ENCODE measurements around the gene CEBPB.
A peak's percentile ranks its signal among the peaks of the same experiment; 100 is the strongest.

CEBPB gene

DNA sequence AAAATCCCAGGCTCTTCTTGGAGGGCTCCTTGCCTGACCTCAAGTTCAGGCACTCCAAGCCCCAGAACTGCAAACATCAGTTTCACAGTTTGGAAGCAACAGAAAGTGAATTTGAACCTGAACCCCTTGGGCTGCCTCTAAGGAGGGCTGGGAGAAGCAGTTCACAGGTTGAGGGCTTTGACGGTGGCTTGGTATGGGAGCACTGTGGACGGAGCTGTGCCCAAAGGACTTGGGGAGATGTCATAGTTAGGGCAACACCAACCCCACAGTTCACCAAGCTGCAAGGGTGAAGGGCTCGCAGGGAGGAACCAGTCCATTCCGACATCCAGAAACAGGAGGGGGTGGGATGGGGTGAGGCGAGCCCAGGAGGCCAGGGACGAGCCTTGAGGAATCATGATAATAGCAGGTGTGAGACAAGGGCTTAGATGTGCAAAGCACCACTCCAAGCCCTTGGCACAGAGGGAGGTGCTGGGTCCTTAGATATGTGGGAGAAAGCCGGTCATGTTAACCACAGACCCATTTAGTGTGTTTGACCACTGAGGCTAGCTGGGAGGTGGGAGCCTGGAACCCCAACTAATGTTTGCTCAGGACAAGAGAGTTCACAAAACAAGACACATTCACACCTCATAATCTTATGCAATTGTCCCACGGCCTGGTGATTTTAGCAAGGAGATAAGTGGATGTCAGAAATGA, 4.3 kb downstream of the CEBPB start:
- H3K4me3 ChIP-seq: peak overlapping the region; percentile 78; the same call in 1 of the 2 replicates
- no peak overlapping the region for H3K9ac ChIP-seq (ENCODE audit: insufficient read length)
- TF ChIP-seq POLR2AphosphoS5 (IDR thresholded peaks at IDR 0.05; ENCODE audit: borderline replicate concordance, low read depth, low read length) (peak; percentile 62), FOXP2 (optimal IDR thresholded peaks at IDR 0.05; ENCODE audit: control extremely low read depth, extremely low read length, insufficient read depth) (no peak), EZH2 (IDR thresholded peaks at IDR 0.05) (no peak)
- H3K36me3 ChIP-seq (ENCODE audit: insufficient read depth, low read length): peaks cover 27% of the 10 kb centered on the region
- no peaks in the 10 kb centered on the region for H3K9me3 ChIP-seq (ENCODE audit: low read depth, low read length)
- DNase-seq (ENCODE audit: low read depth, low spot score): no peak
- H3K27ac ChIP-seq: peak overlapping the region; percentile 97

GRCh38 chr20:50195524-50196120, 5.0 kb downstream of the CEBPB start:
- Histone ChIP-seq H3K9me3 (ENCODE audit: low read depth, low read length) (no peaks in the 10 kb centered on the region), H3K27ac (peak overlapping the region; percentile 97), H3K36me3 (ENCODE audit: insufficient read depth, low read length) (peaks cover 27% of the 10 kb centered on the region), H3K9ac (ENCODE audit: insufficient read length) (no peak overlapping the region), H3K4me3 (no peak overlapping the region)
- TF ChIP-seq POLR2AphosphoS5 (IDR thresholded peaks at IDR 0.05; ENCODE audit: borderline replicate concordance, low read depth, low read length) (no peak; the same call in 1 of the 2 replicates), EZH2 (IDR thresholded peaks at IDR 0.05) (no peak), FOXP2 (optimal IDR thresholded peaks at IDR 0.05; ENCODE audit: control extremely low read depth, extremely low read length, insufficient read depth) (no peak)
- no peak for DNase-seq (ENCODE audit: low read depth, low spot score)

DNA sequence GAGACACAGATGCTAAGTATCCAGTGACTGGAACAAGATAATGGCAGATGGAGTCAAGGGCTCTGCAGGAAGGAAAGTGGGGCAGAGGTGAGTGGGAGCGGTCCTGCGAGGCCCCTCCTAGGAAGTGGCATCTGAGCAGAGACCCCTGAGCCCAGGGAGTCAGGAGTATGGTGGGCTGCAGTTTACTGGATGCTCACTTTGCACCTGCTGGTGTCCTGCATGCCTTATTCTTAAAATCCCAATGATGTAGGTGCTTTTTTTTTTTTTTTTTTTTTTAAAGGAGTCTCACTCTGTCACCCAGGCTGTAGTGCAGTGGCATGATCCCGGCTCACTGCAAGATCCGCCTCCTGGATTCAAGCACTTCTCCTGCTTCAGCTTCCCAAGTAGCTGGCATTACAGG, 5.6 kb downstream of the CEBPB start:
- H3K9ac ChIP-seq (ENCODE audit: insufficient read length): no peak overlapping the region
- H3K27ac ChIP-seq: peak overlapping the region; percentile 97
- DNase-seq (ENCODE audit: low read depth, low spot score): no peak
- H3K36me3 ChIP-seq (ENCODE audit: insufficient read depth, low read length): peaks cover 27% of the 10 kb centered on the region
- TF ChIP-seq EZH2 (IDR thresholded peaks at IDR 0.05) (no peak), FOXP2 (optimal IDR thresholded peaks at IDR 0.05; ENCODE audit: control extremely low read depth, extremely low read length, insufficient read depth) (no peak), POLR2AphosphoS5 (IDR thresholded peaks at IDR 0.05; ENCODE audit: borderline replicate concordance, low read depth, low read length) (no peak)
- H3K9me3 ChIP-seq (ENCODE audit: low read depth, low read length): no peaks in the 10 kb centered on the region
- H3K4me3 ChIP-seq: no peak overlapping the region

GRCh38 chr20:50196896-50197295, 6.3 kb downstream of the CEBPB start:
- no peak for TF ChIP-seq POLR2AphosphoS5 (IDR thresholded peaks at IDR 0.05; ENCODE audit: borderline replicate concordance, low read depth, low read length)
- no peak for TF ChIP-seq EZH2 (IDR thresholded peaks at IDR 0.05)
- no peak for TF ChIP-seq FOXP2 (optimal IDR thresholded peaks at IDR 0.05; ENCODE audit: control extremely low read depth, extremely low read length, insufficient read depth)
- Histone ChIP-seq H3K27ac (no peak overlapping the region), H3K36me3 (ENCODE audit: insufficient read depth, low read length) (peaks cover 24% of the 10 kb centered on the region), H3K9ac (ENCODE audit: insufficient read length) (no peak overlapping the region), H3K4me3 (no peak overlapping the region), H3K9me3 (ENCODE audit: low read depth, low read length) (no peaks in the 10 kb centered on the region)
- no peak for DNase-seq (ENCODE audit: low read depth, low spot score)

DNA sequence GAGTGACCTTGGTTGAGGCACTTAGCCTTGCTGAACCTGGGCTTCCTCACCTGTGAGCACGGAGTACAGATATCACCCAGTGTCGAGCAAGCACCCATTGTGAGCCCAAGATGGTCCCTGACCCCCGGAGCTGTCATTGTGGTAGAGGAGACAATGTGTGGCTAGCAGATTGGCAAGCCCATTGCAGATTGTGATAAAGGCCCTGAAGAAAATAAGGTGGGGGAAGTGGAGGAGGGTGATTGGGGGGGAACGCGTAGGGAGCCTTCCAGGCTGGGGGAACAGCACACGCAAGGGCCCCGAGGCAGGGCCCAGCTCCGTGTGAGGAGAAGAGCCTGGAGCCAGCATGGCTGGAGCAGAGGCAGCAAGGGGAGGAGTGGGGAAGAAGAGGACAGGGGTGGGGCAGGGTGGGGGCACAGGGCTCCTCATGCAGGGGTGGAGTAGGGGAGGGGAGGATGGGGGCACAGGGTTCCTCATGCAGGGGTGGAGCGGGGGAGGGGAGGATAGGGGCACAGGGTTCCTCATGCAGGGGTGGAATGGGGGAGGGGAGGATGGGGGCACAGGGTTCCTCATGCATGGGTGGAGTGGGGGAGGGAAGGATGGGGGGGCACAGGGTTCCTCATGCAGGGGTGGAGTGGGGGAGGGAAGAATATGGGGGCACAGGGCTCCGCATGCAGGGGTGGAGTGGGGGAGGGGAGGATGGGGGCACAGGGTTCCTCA, 7.0 kb downstream of the CEBPB start:
- H3K27ac ChIP-seq: no peak overlapping the region
- no peaks in the 10 kb centered on the region for H3K9me3 ChIP-seq (ENCODE audit: low read depth, low read length)
- no peak overlapping the region for H3K9ac ChIP-seq (ENCODE audit: insufficient read length)

GRCh38 chr20:50198180-50198666, 7.6 kb downstream of the CEBPB start:
- Histone ChIP-seq H3K9me3 (ENCODE audit: low read depth, low read length) (no peaks in the 10 kb centered on the region), H3K36me3 (ENCODE audit: insufficient read depth, low read length) (peaks cover 15% of the 10 kb centered on the region), H3K9ac (ENCODE audit: insufficient read length) (no peak overlapping the region), H3K27ac (no peak overlapping the region), H3K4me3 (no peak overlapping the region)
- no peak for DNase-seq (ENCODE audit: low read depth, low spot score)
- no peak for TF ChIP-seq FOXP2 (optimal IDR thresholded peaks at IDR 0.05; ENCODE audit: control extremely low read depth, extremely low read length, insufficient read depth)
- no peak for TF ChIP-seq EZH2 (IDR thresholded peaks at IDR 0.05)
- TF ChIP-seq POLR2AphosphoS5 (IDR thresholded peaks at IDR 0.05; ENCODE audit: borderline replicate concordance, low read depth, low read length): no peak

More for the DNA sequence above, 7.0 kb downstream of the CEBPB start:
- no peak for DNase-seq (ENCODE audit: low read depth, low spot score)
- no peak overlapping the region for H3K4me3 ChIP-seq
- TF ChIP-seq FOXP2 (optimal IDR thresholded peaks at IDR 0.05; ENCODE audit: control extremely low read depth, extremely low read length, insufficient read depth): no peak
- TF ChIP-seq POLR2AphosphoS5 (IDR thresholded peaks at IDR 0.05; ENCODE audit: borderline replicate concordance, low read depth, low read length): no peak
- TF ChIP-seq EZH2 (IDR thresholded peaks at IDR 0.05): no peak
- peaks cover 22% of the 10 kb centered on the region for H3K36me3 ChIP-seq (ENCODE audit: insufficient read depth, low read length)

- H3K4me3 ChIP-seq: no peak overlapping the region
- TF ChIP-seq FOXP2 (optimal IDR thresholded peaks at IDR 0.05; ENCODE audit: control extremely low read depth, extremely low read length, insufficient read depth) (no peak), POLR2AphosphoS5 (IDR thresholded peaks at IDR 0.05; ENCODE audit: borderline replicate concordance, low read depth, low read length) (no peak), EZH2 (IDR thresholded peaks at IDR 0.05) (no peak)
- peaks cover 11% of the 10 kb centered on the region for H3K36me3 ChIP-seq (ENCODE audit: insufficient read depth, low read length)
- no peak overlapping the region for H3K27ac ChIP-seq
- DNase-seq (ENCODE audit: low read depth, low spot score): no peak
- H3K9ac ChIP-seq (ENCODE audit: insufficient read length): no peak overlapping the region
- no peaks in the 10 kb centered on the region for H3K9me3 ChIP-seq (ENCODE audit: low read depth, low read length)
Observed at GRCh38 chr20:50198716-50199115, 8.1 kb downstream of the CEBPB start.

DNA sequence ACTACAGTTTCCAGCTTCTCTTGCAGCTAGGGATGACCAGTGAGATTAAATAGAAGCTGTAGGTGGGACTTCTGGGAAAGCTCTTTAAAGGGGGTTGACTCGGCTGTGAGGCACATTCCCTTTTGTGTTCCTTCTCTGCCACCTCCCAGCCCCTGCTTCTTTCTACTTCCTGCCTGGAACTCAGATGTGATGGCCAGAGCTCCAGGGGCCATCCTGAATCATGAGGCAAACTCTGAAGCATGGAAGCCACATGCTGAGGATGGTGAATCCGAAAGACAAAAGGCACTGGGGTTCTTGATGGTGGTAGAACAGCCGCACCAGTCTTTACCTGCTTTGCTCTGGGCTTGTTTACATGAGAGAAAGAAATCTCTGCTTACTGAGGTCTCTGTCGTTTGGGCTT, 9.1 kb downstream of the CEBPB start:
- Histone ChIP-seq H3K9me3 (ENCODE audit: low read depth, low read length) (no peaks in the 10 kb centered on the region), H3K9ac (ENCODE audit: insufficient read length) (no peak overlapping the region), H3K36me3 (ENCODE audit: insufficient read depth, low read length) (peaks cover under 1% of the 10 kb centered on the region), H3K4me3 (no peak overlapping the region), H3K27ac (no peak overlapping the region)
- no peak for TF ChIP-seq FOXP2 (optimal IDR thresholded peaks at IDR 0.05; ENCODE audit: control extremely low read depth, extremely low read length, insufficient read depth)
- TF ChIP-seq POLR2AphosphoS5 (IDR thresholded peaks at IDR 0.05; ENCODE audit: borderline replicate concordance, low read depth, low read length): no peak
- TF ChIP-seq EZH2 (IDR thresholded peaks at IDR 0.05): no peak
- no peak for DNase-seq (ENCODE audit: low read depth, low spot score)

All from SK-N-MC (cell line).